Sigmoid colon (tissue), 7 donors: ENCODE data around the gene PSMC3. TPM values are rescaled to one million over a fixed set of nuclear protein-coding genes. Genes with fewer than 3 reads are reported as not detected.
A peak's percentile ranks its signal among the peaks of the same experiment; 100 is the strongest.

ENCODE experiments used
- DNase-seq: peaks from one replicate; pipeline ENCODE4 v3.0.0-alpha.2; 2019
- H3K27ac ChIP-seq, 4 donors: fragments of 200-600 bp; sonication (generic); one replicate each; pipeline ENCODE4 v1.5.1; 2016 to 2019; ENCODE audit warnings: mild to moderate bottlenecking in 1 of 4
- H3K27me3 ChIP-seq, 3 donors: fragments of 200-600 bp; sonication (generic); one replicate each; pipeline ENCODE4 v1.5.1; 2019; ENCODE audit warnings: mild to moderate bottlenecking in 1 of 3
- H3K36me3 ChIP-seq, 4 donors: fragments of 200-600 bp; sonication (generic); one replicate each; pipeline ENCODE4 v1.5.1; 2016 to 2019
- H3K4me1 ChIP-seq, 4 donors: fragments of 200-600 bp; sonication (generic); one replicate each; pipeline ENCODE4 v1.5.1; 2017 to 2019
- H3K4me3 ChIP-seq, 4 donors: fragments of 200-600 bp; sonication (generic); one replicate each; pipeline ENCODE4 v1.5.1; 2017 to 2019; ENCODE audit warnings: mild to moderate bottlenecking in 2 of 4, moderate library complexity in 1 of 4
- H3K9me3 ChIP-seq, 4 donors: fragments of 200-600 bp in 3 of 4; sonication (generic) in 3 of 4; one replicate each; pipeline versions ENCODE4 v1.5.1 to v1.6.1; 2013 to 2019
- EP300 ChIP-seq, 4 donors: sonication (generic); formaldehyde crosslinking; IDR thresholded peaks; one replicate each; pipeline ENCODE4 v1.6.1; 2017; ENCODE audit warnings: antibody characterized with exemption in 4 of 4
- POLR2A ChIP-seq, 2 donors: fragments of 450-650 bp; IDR thresholded peaks; one replicate each; pipeline ENCODE4 v1.6.1; 2016; ENCODE audit warnings: antibody characterized with exemption in 2 of 2, mild to moderate bottlenecking in 2 of 2, moderate library complexity in 2 of 2
- POLR2AphosphoS5 ChIP-seq, 4 donors: sonication (generic); formaldehyde crosslinking; IDR thresholded peaks; one replicate each; pipeline ENCODE4 v1.6.1; 2017; ENCODE audit warnings: antibody characterized with exemption in 4 of 4
- WGBS, 2 donors: extraction: QIAGEN DNeasy Blood & Tissue Kit; methylation state at CpG; one replicate each; pipeline ENCODE4 v1.1.7; 2013; 5-methylcytosine and 5-hydroxymethylcytosine counted together
- intact Hi-C: fragments of 100-400 bp; cut with DNase I; formaldehyde crosslinking; loops from one replicate; pipeline ENCODE4 v1.15.1; 2023
- polyA plus RNA-seq, 3 donors: library from polyadenylated mRNA; stranded (reverse); fragments of 200-250 nt; gene quantifications; one replicate each; pipeline ENCODE4 v1.2.3, GENCODE V29; 2013
- total RNA-seq, 4 donors: library from RNA; depleted of rRNA; stranded (reverse); fragments of >200 nt; gene quantifications; one replicate each; pipeline ENCODE4 v1.1.0, GENCODE V29; 2016
- TF ChIP-seq, protein P1 (sequence below), 4 experiments: fragments of 450-650 bp in 3 of 4; fragments of 200-600 bp in 1 of 4; IDR thresholded peaks; one replicate each; pipeline ENCODE4 v1.5.1; 2016 to 2019; ENCODE audit warnings: antibody characterized with exemption in 4 of 4, mild to moderate bottlenecking in 3 of 4, moderate library complexity in 2 of 4
- donor health status: healthy with polysubstance abuse.
- donor health status: Bipolar disorder and iron deficiency.
- donor health status: healthy.

PSMC3 gene
- total and polyA plus RNA-seq, 7 donors, result 104 to 202 (median 151) TPM

DNA sequence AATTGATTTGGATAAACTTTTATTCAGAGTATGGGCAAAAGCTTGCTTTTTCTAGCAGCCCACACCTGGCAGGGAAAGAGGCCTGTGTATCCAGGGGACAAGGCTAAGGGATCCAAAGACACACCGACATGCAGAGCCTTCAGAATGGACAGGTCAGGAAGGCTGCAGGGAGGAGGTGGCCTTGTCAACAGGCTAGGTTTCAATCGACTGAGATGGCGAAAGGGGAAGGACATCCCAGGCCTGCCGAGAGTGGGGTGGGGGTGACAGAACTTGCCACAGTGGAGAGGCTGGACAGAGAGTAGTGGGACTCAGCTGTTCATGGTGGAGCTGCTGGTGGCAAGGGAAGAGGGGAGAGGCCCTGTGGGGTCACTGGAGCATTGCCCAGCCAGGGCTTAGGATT lies 23.1 kb downstream of the PSMC3 start:
- Histone ChIP-seq H3K4me3 (no peak overlapping the region), H3K27ac (no peak overlapping the region), H3K4me1 (peaks cover 0 to 31% (median 24%) of the 10 kb centered on the region in 4 donors), H3K27me3 (no peaks in the 10 kb centered on the region), H3K36me3 (no peaks in the 10 kb centered on the region), H3K9me3 (no peaks in the 10 kb centered on the region)
- WGBS, 2 donors, result 87 to 90% methylated on average over 4 of the region's 4 CpGs
- TF ChIP-seq, protein P1, sequence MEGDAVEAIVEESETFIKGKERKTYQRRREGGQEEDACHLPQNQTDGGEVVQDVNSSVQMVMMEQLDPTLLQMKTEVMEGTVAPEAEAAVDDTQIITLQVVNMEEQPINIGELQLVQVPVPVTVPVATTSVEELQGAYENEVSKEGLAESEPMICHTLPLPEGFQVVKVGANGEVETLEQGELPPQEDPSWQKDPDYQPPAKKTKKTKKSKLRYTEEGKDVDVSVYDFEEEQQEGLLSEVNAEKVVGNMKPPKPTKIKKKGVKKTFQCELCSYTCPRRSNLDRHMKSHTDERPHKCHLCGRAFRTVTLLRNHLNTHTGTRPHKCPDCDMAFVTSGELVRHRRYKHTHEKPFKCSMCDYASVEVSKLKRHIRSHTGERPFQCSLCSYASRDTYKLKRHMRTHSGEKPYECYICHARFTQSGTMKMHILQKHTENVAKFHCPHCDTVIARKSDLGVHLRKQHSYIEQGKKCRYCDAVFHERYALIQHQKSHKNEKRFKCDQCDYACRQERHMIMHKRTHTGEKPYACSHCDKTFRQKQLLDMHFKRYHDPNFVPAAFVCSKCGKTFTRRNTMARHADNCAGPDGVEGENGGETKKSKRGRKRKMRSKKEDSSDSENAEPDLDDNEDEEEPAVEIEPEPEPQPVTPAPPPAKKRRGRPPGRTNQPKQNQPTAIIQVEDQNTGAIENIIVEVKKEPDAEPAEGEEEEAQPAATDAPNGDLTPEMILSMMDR (IDR thresholded peaks at IDR 0.05), result no peak
- TF ChIP-seq EP300 (IDR thresholded peaks at IDR 0.05) (no peak), POLR2AphosphoS5 (IDR thresholded peaks at IDR 0.05) (no peak), POLR2A (IDR thresholded peaks at IDR 0.05) (no peak)
- DNase-seq, result no peak
- intact Hi-C loops, result no loop called here

GRCh38 chr11:47400768-47401279 lies 25.4 kb downstream of the PSMC3 start:
- intact Hi-C loops, result no loop called here
- Histone ChIP-seq H3K4me3 (peak overlapping the region; percentile 42 to 74 (median 54)), H3K27ac (peak overlapping the region; percentile 51 to 77 (median 76)), H3K4me1 (peaks cover 0 to 18% (median 15%) of the 10 kb centered on the region in 4 donors), H3K9me3 (no peaks in the 10 kb centered on the region), H3K27me3 (no peaks in the 10 kb centered on the region), H3K36me3 (no peaks in the 10 kb centered on the region)
- DNase-seq, result no peak
- TF ChIP-seq POLR2AphosphoS5 (IDR thresholded peaks at IDR 0.05) (no peak), EP300 (IDR thresholded peaks at IDR 0.05) (no peak)
- WGBS, 2 donors, result 40 to 42% methylated on average over 8 of the region's 8 CpGs

GRCh38 chr11:47399860-47400767 lies 26.1 kb downstream of the PSMC3 start:
- Histone ChIP-seq H3K36me3 (no peaks in the 10 kb centered on the region), H3K27me3 (no peaks in the 10 kb centered on the region), H3K27ac (peak overlapping the region; percentile 51 to 77 (median 76)), H3K4me3 (peak overlapping the region; percentile 42 to 74 (median 54)), H3K4me1 (peaks cover 0 to 18% (median 15%) of the 10 kb centered on the region in 4 donors), H3K9me3 (no peaks in the 10 kb centered on the region)
- 5 to 6% methylated on average over 46 to 47 of the region's 47 CpGs for WGBS, 2 donors
- intact Hi-C loops, result no loop called here
- no peak for DNase-seq
- TF ChIP-seq POLR2AphosphoS5 (IDR thresholded peaks at IDR 0.05), result peak in 3 of 4 donors; percentile 28 to 63 (median 60)
- TF ChIP-seq, protein P1 (IDR thresholded peaks at IDR 0.05), result no peak
- TF ChIP-seq EP300 (IDR thresholded peaks at IDR 0.05), result no peak
- peak in 1 of 2 donors; percentile 15 for TF ChIP-seq POLR2A (IDR thresholded peaks at IDR 0.05)

GRCh38 chr11:47398551-47398950 lies 27.7 kb downstream of the PSMC3 start:
- Histone ChIP-seq H3K4me3 (no peak overlapping the region), H3K9me3 (no peaks in the 10 kb centered on the region), H3K27ac (no peak overlapping the region), H3K36me3 (no peaks in the 10 kb centered on the region), H3K27me3 (no peaks in the 10 kb centered on the region), H3K4me1 (peaks cover 0 to 18% (median 15%) of the 10 kb centered on the region in 4 donors)
- intact Hi-C loops, result no loop called here
- no peak for TF ChIP-seq POLR2AphosphoS5 (IDR thresholded peaks at IDR 0.05)
- no peak for TF ChIP-seq EP300 (IDR thresholded peaks at IDR 0.05)
- TF ChIP-seq POLR2A (IDR thresholded peaks at IDR 0.05), result no peak
- TF ChIP-seq, protein P1 (IDR thresholded peaks at IDR 0.05), result no peak
- WGBS, 2 donors, result 96 to 100% methylated on average over 1 of the region's 1 CpG
- no peak for DNase-seq

DNA sequence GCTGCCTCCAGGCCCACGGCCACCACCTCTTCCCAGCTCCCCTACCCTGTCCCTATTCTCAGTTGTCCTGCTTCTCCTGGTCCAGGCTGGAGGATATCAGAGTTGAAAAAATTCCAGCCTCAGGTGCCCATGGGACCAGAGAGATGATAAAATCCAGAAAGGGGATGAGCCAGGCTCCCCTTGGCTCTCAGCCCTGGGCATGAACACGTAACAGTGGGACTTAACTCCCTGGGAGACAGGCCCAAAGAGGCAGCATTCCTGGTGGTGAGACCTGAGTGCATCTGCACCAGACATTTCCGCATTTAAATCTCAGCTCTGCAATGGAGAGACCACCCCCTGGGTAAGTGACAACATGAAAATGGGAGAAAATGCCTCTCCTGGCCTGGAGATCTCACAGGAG lies 28.2 kb downstream of the PSMC3 start:
- TF ChIP-seq, protein P1 (IDR thresholded peaks at IDR 0.05), result no peak
- TF ChIP-seq POLR2AphosphoS5 (IDR thresholded peaks at IDR 0.05) (no peak), POLR2A (IDR thresholded peaks at IDR 0.05) (no peak), EP300 (IDR thresholded peaks at IDR 0.05) (no peak)
- Histone ChIP-seq H3K27me3 (no peaks in the 10 kb centered on the region), H3K4me3 (no peak overlapping the region), H3K4me1 (peaks cover 0 to 18% (median 15%) of the 10 kb centered on the region in 4 donors), H3K27ac (no peak overlapping the region), H3K36me3 (no peaks in the 10 kb centered on the region), H3K9me3 (no peaks in the 10 kb centered on the region)
- no peak for DNase-seq
- intact Hi-C loops, result no loop called here
- WGBS, 2 donors, result 92 to 93% methylated on average over 3 of the region's 3 CpGs
